BLaER1 (cell line): ENCODE measurements around the gene CCDC27.
A peak's percentile ranks its signal among the peaks of the same experiment; 100 is the strongest.
"Not testable (repeated sequence)": the region's sequence is repeated elsewhere in the genome, so short reads cannot be mapped to it uniquely, and the experiment has no call there.

Experiments used
- H3K27ac ChIP-seq: shearing (Covaris generic); formaldehyde crosslinking; 2 replicates; pipeline ENCODE4 v1.8.1; 2022
- H3K27me3 ChIP-seq: shearing (Covaris generic); formaldehyde crosslinking; 2 replicates; pipeline ENCODE4 v1.8.1; 2022
- H3K36me3 ChIP-seq: shearing (Covaris generic); formaldehyde crosslinking; 2 replicates; pipeline ENCODE4 v1.8.1; 2022
- H3K4me1 ChIP-seq: shearing (Covaris generic); formaldehyde crosslinking; 2 replicates; pipeline ENCODE4 v1.8.1; 2022
- H3K4me2 ChIP-seq: shearing (Covaris generic); formaldehyde crosslinking; 2 replicates; pipeline ENCODE4 v1.8.1; 2022
- H3K4me3 ChIP-seq: shearing (Covaris generic); formaldehyde crosslinking; 2 replicates; pipeline ENCODE4 v1.8.1; 2022
- H3K9ac ChIP-seq: shearing (Covaris generic); formaldehyde crosslinking; 2 replicates; pipeline ENCODE4 v1.8.1; 2022
- H3K9me3 ChIP-seq: shearing (Covaris generic); formaldehyde crosslinking; 2 replicates; pipeline ENCODE4 v1.8.1; 2022
- H4K20me1 ChIP-seq: shearing (Covaris generic); formaldehyde crosslinking; 2 replicates; pipeline ENCODE4 v1.8.1; 2022
- Cebpa-rat ChIP-seq: shearing (Covaris generic); IDR thresholded peaks from 2 replicates; pipeline ENCODE4 v1.8.1; 2022

Gene CCDC27

DNA sequence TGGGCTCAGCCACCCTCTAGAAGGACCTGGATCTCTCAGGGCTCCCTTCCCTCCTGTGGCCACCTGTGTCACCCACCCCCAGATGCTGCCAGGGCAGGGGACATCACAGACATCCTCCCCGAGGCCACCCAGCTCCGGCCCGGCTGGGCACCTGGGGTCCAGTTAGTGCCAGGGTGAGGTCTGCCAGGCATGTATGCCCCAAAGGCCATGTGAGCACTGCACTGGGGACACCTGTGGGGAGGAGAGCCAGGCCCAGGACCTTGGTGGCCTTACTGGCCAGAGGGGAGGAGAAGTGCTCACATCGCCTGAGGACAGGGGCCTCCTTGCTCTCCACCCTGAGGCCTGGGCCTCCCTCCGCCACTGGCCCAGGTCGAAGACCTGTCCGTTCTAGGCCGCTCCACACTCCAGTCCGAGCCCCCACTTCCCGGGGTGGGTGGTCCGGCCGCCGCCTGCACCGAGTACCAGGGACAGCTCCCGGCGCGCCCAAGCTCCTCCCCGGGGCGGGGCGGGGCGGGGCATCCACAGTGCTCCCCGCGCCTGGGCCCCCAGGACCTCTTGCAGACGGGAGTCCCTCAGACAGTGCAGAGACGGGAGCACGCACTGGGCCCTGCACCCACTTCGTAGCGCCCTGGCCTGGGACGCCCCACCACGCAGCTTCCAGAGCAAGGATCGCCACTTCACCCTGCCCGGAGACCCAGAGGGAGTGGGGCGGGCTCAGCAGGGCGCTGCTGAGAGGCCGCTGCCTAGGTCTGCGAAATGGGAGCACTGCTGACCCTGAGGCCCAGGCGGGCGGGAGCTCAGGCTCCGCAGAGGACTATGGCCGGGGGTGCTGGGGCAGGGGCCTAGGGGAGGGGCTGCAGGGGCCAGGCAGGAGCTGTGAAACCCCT, 34.3 kb upstream of the CCDC27 start:
- Histone ChIP-seq H3K9me3 (no peaks in the 10 kb centered on the region), H3K27ac (no peak overlapping the region), H3K27me3 (peaks cover 7% of the 10 kb centered on the region; the same call in 1 of the 2 replicates), H3K4me1 (peaks cover 58% of the 10 kb centered on the region), H3K4me3 (no peak overlapping the region), H3K9ac (no peak overlapping the region), H3K4me2 (peak overlapping the region; percentile 80), H3K36me3 (no peaks in the 10 kb centered on the region), H4K20me1 (peaks cover 6% of the 10 kb centered on the region; the same call in 1 of the 2 replicates)
- TF ChIP-seq Cebpa-rat: no peak

DNA sequence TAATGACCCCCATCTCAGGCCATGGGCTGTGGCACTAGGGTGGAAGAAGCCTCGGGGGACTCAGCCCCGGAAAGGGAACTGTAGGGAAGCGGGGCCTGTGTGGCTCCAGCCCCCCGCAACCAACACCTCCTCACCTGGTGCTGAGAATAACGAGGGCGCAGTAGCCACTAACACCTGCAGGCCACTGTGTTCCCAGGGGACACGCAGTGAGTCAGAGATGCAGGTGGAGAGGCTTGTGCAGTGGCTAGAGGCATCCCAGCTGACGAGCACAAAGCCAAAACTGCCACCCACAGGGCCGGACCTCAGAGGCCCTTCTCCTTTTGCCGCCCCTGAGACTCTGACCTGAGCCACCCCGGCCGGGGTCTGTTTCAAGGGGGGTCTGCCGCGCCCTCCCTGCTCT, 33.5 kb upstream of the CCDC27 start:
- Histone ChIP-seq H3K4me2 (peak overlapping the region; percentile 80), H3K9me3 (no peaks in the 10 kb centered on the region), H3K27me3 (no peaks in the 10 kb centered on the region), H3K36me3 (no peaks in the 10 kb centered on the region), H3K9ac (no peak overlapping the region), H3K4me1 (peaks cover 50% of the 10 kb centered on the region), H4K20me1 (peaks cover 6% of the 10 kb centered on the region; the same call in 1 of the 2 replicates), H3K4me3 (no peak overlapping the region), H3K27ac (no peak overlapping the region)
- no peak for TF ChIP-seq Cebpa-rat

DNA sequence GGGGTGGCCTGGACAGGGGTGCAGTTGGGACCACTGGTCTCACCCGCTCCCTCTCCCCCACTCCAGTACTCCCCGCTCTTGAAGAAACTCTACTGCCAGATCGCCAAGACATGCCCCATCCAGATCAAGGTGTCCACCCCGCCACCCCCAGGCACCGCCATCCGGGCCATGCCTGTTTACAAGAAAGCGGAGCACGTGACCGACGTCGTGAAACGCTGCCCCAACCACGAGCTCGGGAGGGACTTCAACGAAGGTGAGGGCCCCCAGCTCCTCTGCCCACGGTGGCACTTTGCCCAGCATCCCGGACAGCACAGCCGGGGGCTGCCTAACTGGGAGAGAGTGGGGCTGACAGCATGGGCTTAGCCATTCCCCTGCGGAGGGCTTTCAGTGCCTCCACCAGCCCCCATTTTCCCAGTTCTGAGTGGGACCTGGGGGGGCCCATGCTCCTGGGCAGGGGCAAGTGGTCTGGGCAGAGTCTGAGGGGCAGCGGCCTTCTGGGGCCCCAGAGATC, 30.2 kb upstream of the CCDC27 start:
- H3K4me3 ChIP-seq: no peak overlapping the region
- peaks cover 47% of the 10 kb centered on the region for H3K4me1 ChIP-seq
- H3K27me3 ChIP-seq: no peaks in the 10 kb centered on the region
- no peaks in the 10 kb centered on the region for H3K9me3 ChIP-seq
- no peaks in the 10 kb centered on the region for H3K36me3 ChIP-seq
- 0 out of 2 replicates have a peak overlapping the region, but pooled peaks have one; percentile 17 for H3K4me2 ChIP-seq
- peaks cover 6% of the 10 kb centered on the region; the same call in 1 of the 2 replicates for H4K20me1 ChIP-seq
- TF ChIP-seq Cebpa-rat: no peak
- no peak overlapping the region for H3K27ac ChIP-seq
- no peak overlapping the region for H3K9ac ChIP-seq

- H3K27ac ChIP-seq: no peak overlapping the region
- H4K20me1 ChIP-seq: peaks cover 1% of the 10 kb centered on the region; the same call in 1 of the 2 replicates
- H3K9ac ChIP-seq: no peak overlapping the region
- H3K9me3 ChIP-seq: no peaks in the 10 kb centered on the region
- H3K4me3 ChIP-seq: no peak overlapping the region
- no peak for TF ChIP-seq Cebpa-rat
- H3K36me3 ChIP-seq: no peaks in the 10 kb centered on the region
- peaks cover 45% of the 10 kb centered on the region for H3K4me1 ChIP-seq
- H3K4me2 ChIP-seq: no peak overlapping the region
- no peaks in the 10 kb centered on the region for H3K27me3 ChIP-seq
Measured at GRCh38 chr1:3722846-3723245, 29.4 kb upstream of the CCDC27 start.

GRCh38 chr1:3724416-3725030, 27.7 kb upstream of the CCDC27 start:
- not testable (repeated sequence) for H3K9ac ChIP-seq, H3K27ac ChIP-seq, H3K9me3 ChIP-seq, H3K4me3 ChIP-seq, H3K4me2 ChIP-seq, H3K27me3 ChIP-seq, H3K36me3 ChIP-seq, H4K20me1 ChIP-seq
- peaks cover 29% of the 10 kb centered on the region for H3K4me1 ChIP-seq

DNA sequence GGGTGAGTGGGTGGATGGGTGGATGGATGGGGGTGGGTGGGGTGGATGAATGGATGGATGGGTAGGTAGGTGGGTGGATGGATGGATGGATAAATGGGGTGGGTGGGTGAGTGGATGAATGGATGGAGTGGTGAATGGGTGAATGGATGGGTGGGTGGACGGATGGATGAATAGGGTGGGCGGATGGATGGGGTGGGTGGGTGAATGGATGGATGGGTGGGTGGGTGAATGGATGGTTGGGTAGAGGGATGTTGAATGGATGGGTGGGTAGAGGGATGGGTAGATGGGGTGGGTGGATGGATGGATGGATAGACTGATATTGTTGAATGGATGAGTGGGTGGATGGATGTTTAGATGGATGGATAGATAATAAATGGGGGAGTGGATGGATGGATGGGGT, 26.9 kb upstream of the CCDC27 start:
- Histone ChIP-seq H3K4me3 (no peak overlapping the region), H3K9me3 (no peaks in the 10 kb centered on the region), H3K27ac (no peak overlapping the region), H3K36me3 (no peaks in the 10 kb centered on the region), H3K27me3 (peaks cover 8% of the 10 kb centered on the region; the same call in 1 of the 2 replicates), H3K4me2 (no peak overlapping the region), H4K20me1 (no peaks in the 10 kb centered on the region; the same call in 1 of the 2 replicates), H3K9ac (no peak overlapping the region), H3K4me1 (peaks cover 29% of the 10 kb centered on the region)
- no peak for TF ChIP-seq Cebpa-rat

DNA sequence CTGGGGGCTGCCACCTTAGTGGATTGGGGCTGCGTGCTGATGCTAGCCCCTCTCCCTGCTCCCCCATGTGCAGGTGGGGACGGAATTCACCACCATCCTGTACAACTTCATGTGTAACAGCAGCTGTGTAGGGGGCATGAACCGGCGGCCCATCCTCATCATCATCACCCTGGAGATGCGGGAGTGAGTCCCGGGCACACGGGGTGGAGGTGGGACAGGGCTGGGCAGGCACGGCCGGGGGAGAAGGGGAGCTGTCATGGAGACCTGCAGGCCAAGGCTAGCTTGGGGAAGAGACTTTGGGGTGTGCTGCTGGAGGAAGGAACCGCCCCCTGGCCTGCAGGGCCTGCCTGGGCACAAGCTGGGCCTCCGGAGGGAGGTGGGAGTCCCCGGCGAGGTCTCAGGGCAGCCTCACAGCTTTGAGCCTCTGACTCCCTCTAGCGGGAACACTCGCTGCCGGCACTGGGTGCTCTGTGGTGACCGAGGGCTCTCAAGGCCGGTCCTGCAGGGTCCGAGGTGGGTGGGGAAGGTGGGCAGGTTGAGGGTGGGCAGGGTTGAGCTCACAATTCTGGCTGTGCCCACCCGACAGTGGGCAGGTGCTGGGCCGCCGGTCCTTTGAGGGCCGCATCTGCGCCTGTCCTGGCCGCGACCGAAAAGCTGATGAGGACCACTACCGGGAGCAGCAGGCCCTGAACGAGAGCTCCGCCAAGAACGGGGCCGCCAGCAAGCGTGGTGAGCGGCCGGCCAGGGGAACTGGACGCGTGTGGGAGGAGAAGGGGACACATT, 25.0 kb upstream of the CCDC27 start:
- Histone ChIP-seq H3K27me3 (peaks cover 12% of the 10 kb centered on the region; the same call in 1 of the 2 replicates), H3K4me1 (peaks cover 26% of the 10 kb centered on the region), H3K27ac (no peak overlapping the region), H3K36me3 (no peaks in the 10 kb centered on the region), H3K4me2 (no peak overlapping the region), H3K9ac (no peak overlapping the region), H3K9me3 (no peaks in the 10 kb centered on the region), H3K4me3 (no peak overlapping the region), H4K20me1 (no peaks in the 10 kb centered on the region; the same call in 1 of the 2 replicates)
- TF ChIP-seq Cebpa-rat: no peak

DNA sequence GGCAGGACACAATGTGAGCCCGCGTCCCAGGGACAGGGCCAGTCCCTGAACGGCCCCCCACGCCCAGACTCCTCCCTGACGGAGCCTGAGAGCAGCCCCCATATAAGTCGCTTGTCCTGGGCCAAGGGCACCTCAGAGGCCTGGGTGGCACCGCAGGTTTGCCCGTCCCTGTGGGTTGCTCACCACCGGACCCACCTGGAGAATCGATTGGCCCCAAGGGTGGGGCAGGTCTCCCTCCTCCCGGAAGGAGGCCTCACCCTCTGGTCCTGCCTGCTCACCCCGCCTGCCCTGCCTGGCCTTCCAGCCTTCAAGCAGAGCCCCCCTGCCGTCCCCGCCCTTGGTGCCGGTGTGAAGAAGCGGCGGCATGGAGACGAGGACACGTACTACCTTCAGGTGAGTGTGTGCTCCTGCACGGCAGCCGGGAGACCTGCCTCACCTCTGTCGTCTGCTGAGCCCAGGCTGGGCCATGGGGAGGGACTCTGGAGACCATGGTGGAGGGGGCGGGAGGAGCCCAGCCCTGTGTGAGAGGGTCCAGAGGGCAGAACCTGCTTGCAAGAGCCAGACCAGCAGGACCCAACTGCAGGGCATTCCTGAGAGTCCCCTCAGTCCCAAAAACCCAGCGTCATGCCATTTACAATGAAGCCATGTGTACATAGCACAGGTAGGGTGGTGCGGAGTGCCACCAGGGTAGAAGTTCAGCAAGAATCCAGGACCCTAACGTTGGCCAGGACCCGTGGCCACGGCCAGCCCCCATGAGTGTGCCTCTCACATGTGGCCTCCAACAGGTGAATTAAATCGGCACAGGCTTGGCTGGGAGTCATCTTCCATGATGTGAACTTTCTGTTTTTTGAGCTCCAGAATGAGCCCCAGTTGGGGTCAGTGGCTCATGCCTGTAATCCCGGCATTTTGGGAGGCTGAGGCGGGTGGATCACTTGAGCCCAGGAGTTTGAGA, 24.1 kb upstream of the CCDC27 start:
- Histone ChIP-seq H3K4me2 (no peak overlapping the region), H4K20me1 (no peaks in the 10 kb centered on the region; the same call in 1 of the 2 replicates), H3K27ac (no peak overlapping the region), H3K9me3 (no peaks in the 10 kb centered on the region), H3K9ac (no peak overlapping the region), H3K27me3 (peaks cover 12% of the 10 kb centered on the region; the same call in 1 of the 2 replicates), H3K36me3 (no peaks in the 10 kb centered on the region), H3K4me1 (peaks cover 25% of the 10 kb centered on the region), H3K4me3 (no peak overlapping the region)
- TF ChIP-seq Cebpa-rat: no peak
